Mesothelial cell of epicardium (in vitro differentiated cells): ENCODE data around the gene ALDH8A1. TPM values are rescaled to one million over a fixed set of nuclear protein-coding genes. Genes with fewer than 3 reads are reported as not detected.

Source experiments
- DNase-seq, 2 experiments: peaks; one replicate each; pipeline ENCODE4 v3.0.0; 2021; ENCODE audit warnings: low spot score in 2 of 2; ENCODE audit not compliant: unreplicated experiment in 2 of 2
- H3K27ac Mint-ChIP-seq: 2 replicates; pipeline ENCODE4 v1.8.0; 2021; ENCODE audit warnings: mixed read lengths
- H3K27me3 Mint-ChIP-seq: 2 replicates; pipeline ENCODE4 v1.8.0; 2021; ENCODE audit warnings: low read depth, mixed read lengths
- H3K36me3 Mint-ChIP-seq: 2 replicates; pipeline ENCODE4 v1.8.0; 2021; ENCODE audit warnings: mixed read lengths
- H3K4me1 Mint-ChIP-seq: 2 replicates; pipeline ENCODE4 v1.8.0; 2021; ENCODE audit warnings: mixed read lengths
- H3K4me3 Mint-ChIP-seq: 2 replicates; pipeline ENCODE4 v1.8.0; 2021; ENCODE audit warnings: mild to moderate bottlenecking, moderate library complexity, mixed read lengths
- H3K9me3 Mint-ChIP-seq: 2 replicates; pipeline ENCODE4 v1.8.0; 2021; ENCODE audit warnings: mixed read lengths
- total RNA-seq: library from RNA; stranded (reverse); gene quantifications from 3 replicates; pipeline ENCODE4 v1.2.1, GENCODE V29; 2021
- TF ChIP-seq, protein P1 (sequence below): fragments of 200-600 bp; sonication (generic); IDR thresholded peaks from one replicate; pipeline ENCODE4 v1.5.0; 2021; ENCODE audit warnings: antibody characterized with exemption; ENCODE audit not compliant: unreplicated experiment

ALDH8A1 gene
- total RNA-seq = 0.60 to 1.3 TPM (median 1.1 TPM) in 3 replicates

DNA sequence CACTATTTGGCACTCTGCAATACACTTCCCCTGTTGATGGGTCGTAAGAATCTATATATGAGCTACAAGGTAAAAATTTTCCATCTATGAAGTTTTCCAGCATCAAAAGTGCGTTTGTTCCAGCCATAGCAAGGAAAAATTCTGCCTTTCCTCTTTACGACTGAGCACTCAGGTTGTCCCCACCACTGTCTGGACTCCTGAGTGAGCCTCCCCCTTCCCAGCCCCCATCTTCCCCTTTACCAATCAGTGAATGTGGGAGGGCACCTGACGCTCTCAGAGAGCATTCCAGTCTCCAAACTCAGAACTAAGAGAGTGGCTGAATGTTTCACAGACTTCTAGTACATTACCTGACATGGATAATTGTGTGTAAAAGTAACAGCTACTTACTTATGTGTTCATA lies at the start of gene ALDH8A1:
ALDH8A1 (minus strand) TSS at position 175 of the 400 bp plus-strand sequence; CDS start at position 127, 48 bp downstream.
- H3K27me3 Mint-ChIP-seq = no peaks in the 10 kb centered on the region
- peaks cover 10% of the 10 kb centered on the region for H3K9me3 Mint-ChIP-seq
- no peak within 1 kb of the TSS for H3K4me3 Mint-ChIP-seq
- TF ChIP-seq, protein P1, sequence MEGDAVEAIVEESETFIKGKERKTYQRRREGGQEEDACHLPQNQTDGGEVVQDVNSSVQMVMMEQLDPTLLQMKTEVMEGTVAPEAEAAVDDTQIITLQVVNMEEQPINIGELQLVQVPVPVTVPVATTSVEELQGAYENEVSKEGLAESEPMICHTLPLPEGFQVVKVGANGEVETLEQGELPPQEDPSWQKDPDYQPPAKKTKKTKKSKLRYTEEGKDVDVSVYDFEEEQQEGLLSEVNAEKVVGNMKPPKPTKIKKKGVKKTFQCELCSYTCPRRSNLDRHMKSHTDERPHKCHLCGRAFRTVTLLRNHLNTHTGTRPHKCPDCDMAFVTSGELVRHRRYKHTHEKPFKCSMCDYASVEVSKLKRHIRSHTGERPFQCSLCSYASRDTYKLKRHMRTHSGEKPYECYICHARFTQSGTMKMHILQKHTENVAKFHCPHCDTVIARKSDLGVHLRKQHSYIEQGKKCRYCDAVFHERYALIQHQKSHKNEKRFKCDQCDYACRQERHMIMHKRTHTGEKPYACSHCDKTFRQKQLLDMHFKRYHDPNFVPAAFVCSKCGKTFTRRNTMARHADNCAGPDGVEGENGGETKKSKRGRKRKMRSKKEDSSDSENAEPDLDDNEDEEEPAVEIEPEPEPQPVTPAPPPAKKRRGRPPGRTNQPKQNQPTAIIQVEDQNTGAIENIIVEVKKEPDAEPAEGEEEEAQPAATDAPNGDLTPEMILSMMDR = no peak
- H3K36me3 Mint-ChIP-seq = no peaks in the 10 kb centered on the region
- no peaks in the 10 kb centered on the region for H3K4me1 Mint-ChIP-seq
- no peak within 1 kb of the TSS for H3K27ac Mint-ChIP-seq
- no peak for DNase-seq

GRCh38 chr6:134999107-134999506 lies 49.2 kb upstream of the ALDH8A1 start:
- Mint-ChIP-seq H3K4me1 (peaks cover 6% of the 10 kb centered on the region), H3K27me3 (no peaks in the 10 kb centered on the region), H3K27ac (no peak overlapping the region), H3K36me3 (peaks cover 11% of the 10 kb centered on the region), H3K4me3 (no peak overlapping the region), H3K9me3 (no peaks in the 10 kb centered on the region)
- TF ChIP-seq, protein P1 = no peak
- DNase-seq = no peak

DNA sequence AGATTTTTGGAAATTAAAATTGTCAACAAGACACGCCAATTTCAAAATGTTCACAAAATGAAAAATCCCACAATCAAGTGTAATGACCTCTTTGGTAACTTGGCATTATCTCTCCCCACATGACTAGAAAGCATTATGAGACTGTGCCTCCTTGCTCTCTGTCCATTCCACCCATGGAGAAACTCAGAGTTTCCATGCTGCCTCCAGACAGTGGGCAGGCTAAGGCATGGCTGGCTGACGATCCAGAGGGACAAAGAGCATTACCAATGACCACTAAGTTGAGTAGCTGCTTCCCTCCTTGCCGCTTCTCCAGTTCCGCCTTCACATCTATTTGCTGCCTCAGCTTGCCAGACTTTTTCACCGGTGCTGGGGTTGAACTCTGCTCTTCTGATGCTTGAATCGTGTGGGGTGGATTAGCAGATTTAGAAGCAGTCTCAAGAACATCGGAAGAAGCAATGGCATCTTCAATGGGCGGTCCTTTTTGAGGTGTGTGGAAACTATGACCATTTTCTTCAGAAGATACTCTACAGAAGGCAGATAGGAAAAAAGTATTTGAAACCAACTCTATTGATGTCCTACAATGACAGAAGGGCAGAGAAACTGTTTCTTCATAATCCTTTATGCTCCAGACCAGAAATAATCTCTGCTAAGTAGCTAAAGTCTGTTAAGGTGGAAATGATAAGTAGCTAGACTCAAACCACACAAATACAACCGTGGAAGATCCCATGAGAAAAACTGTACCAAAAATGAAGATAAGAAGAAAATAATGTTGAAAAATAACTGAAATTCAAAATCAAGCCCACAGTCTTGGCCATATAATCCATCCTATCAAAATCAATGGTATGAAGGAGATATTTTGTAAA lies 47.5 kb upstream of the ALDH8A1 start:
- Mint-ChIP-seq H3K27ac (no peak overlapping the region), H3K4me1 (peaks cover 6% of the 10 kb centered on the region), H3K27me3 (no peaks in the 10 kb centered on the region), H3K9me3 (no peaks in the 10 kb centered on the region), H3K4me3 (no peak overlapping the region), H3K36me3 (peaks cover 13% of the 10 kb centered on the region)
- no peak for DNase-seq
- TF ChIP-seq, protein P1 = no peak

DNA sequence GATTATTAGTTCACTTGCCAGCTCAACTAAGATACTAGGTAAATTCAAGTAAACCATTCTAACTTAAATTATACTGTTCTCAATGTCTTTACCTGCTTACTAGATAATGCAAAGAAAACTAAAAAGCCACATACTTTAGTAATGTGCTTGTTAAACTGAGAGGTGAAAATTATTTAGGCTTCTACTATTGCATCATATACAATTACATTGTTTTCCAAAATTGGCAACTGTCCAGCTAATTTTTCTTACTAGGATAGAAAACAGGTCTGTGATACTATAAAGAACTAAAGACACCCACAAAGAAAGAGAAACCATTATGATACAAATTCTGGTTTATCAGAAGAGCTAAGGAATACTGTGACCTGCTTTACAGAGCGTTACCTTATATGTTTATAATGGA lies 45.6 kb upstream of the ALDH8A1 start:
- Mint-ChIP-seq H3K27ac (no peak overlapping the region), H3K27me3 (no peaks in the 10 kb centered on the region), H3K4me3 (no peak overlapping the region), H3K36me3 (peaks cover 12% of the 10 kb centered on the region), H3K4me1 (peaks cover 6% of the 10 kb centered on the region), H3K9me3 (no peaks in the 10 kb centered on the region)
- TF ChIP-seq, protein P1 = no peak
- no peak for DNase-seq

DNA sequence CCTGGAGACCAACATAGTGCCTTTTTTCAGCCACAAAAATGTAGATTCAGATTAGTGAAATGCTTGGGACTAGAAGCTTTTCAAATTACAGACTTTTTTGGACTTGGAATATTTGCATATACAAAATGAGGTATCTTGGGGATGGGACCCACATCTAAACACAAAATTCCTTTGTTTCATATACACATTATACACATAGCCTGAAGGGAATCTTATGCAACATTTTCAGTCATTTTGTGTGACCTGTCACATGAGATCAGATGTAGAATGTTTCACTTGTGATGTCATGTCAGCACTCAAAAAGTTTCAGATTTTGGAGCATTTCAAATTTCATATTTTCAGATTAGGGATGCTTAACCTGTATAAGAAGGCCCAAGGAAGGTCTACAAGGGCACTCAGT lies 44.5 kb upstream of the ALDH8A1 start:
- TF ChIP-seq, protein P1 = no peak
- no peak overlapping the region for H3K4me3 Mint-ChIP-seq
- peaks cover 6% of the 10 kb centered on the region for H3K4me1 Mint-ChIP-seq
- no peak overlapping the region for H3K27ac Mint-ChIP-seq
- no peaks in the 10 kb centered on the region for H3K9me3 Mint-ChIP-seq
- H3K27me3 Mint-ChIP-seq = no peaks in the 10 kb centered on the region
- no peak for DNase-seq
- peaks cover 11% of the 10 kb centered on the region for H3K36me3 Mint-ChIP-seq
